Measurements from ENCODE around the gene CLMP. TPM values are rescaled to one million over a fixed set of nuclear protein-coding genes. Genes with fewer than 3 reads are reported as not detected.

The CLMP gene
- total and polyA plus RNA-seq, 9 of the 15 experiments (the other 6 are each of a cell fraction or from before 2014, with no cell fraction given): 0.02 to 0.15 (median 0.03) TPM; not detected in 6

GRCh38 chr11:123100379-123101085, 94.5 kb downstream of the CLMP start:
- Histone ChIP-seq H3K4me1 (replicated peaks in 1 of 2; ENCODE audit: control insufficient read depth in 2 of 2, insufficient read depth in 2 of 2, low read length in 2 of 2) (no peaks in the 10 kb centered on the region), H3K9me3 (replicated peaks; ENCODE audit: control insufficient read depth, insufficient read depth, low read depth, low read length) (no peaks in the 10 kb centered on the region), H3K27me3 (ENCODE audit: control insufficient read depth in 2 of 2, insufficient read depth in 2 of 2, low read length in 2 of 2) (peaks cover 24 to 65% of the 10 kb centered on the region in 2 experiments), H3K79me2 (ENCODE audit: control insufficient read depth, insufficient read depth, low read length) (no peaks in the 10 kb centered on the region), H3K9ac (ENCODE audit: insufficient read depth in 1 of 2, low read depth in 2 of 2, low read length in 2 of 2) (no peak overlapping the region), H3K9me1 (ENCODE audit: control insufficient read depth, insufficient read depth, low read length) (no peaks in the 10 kb centered on the region), H3K27ac (ENCODE audit: extremely low read depth, low read depth, low read length) (no peak overlapping the region), H2AFZ (ENCODE audit: low read depth, low read length) (no peak overlapping the region), H3K36me3 (ENCODE audit: control insufficient read depth, insufficient read depth, low read length) (no peaks in the 10 kb centered on the region), H4K20me1 (replicated peaks; ENCODE audit: control insufficient read depth, insufficient read depth, low read length) (no peaks in the 10 kb centered on the region), H3K4me2 (ENCODE audit: insufficient read depth, low read length) (no peak overlapping the region), H3K4me3 (no peak overlapping the region)
- ChIA-PET CTCF (ENCODE audit: low intra/inter-chr PET ratio) (interaction anchor here (1.1 kb wide), 1 partner anchor 12 kb away, joined by 3 read pairs; no protein-coding TSS in a partner anchor), POLR2A (no interaction called here)
- TF ChIP-seq ZKSCAN1 (IDR thresholded peaks at IDR 0.05; ENCODE audit: low read depth, low read length) (no peak), MYBL2 (IDR thresholded peaks at IDR 0.05; ENCODE audit: low read depth) (no peak), MYBL2 (CRISPR knock-in tag; IDR thresholded peaks at IDR 0.05; ENCODE audit: borderline replicate concordance) (no peak), ZNF699 (CRISPR knock-in tag; IDR thresholded peaks at IDR 0.05; ENCODE audit: insufficient replicate concordance) (no peak), ZBTB2 (IDR thresholded peaks at IDR 0.05) (no peak)
- WGBS (ENCODE audit: insufficient coverage, low coverage, missing lambda C conversion rate): 0% methylated on average over 5 of the region's 7 CpGs
- in situ Hi-C loops (cut with MboI): loop anchor here (25.0 kb wide), 1 partner anchor 387 kb away; no protein-coding TSS in a partner anchor
- intact Hi-C loops (cut with micrococcal nuclease): no loop called here
- DNase-seq (ENCODE audit: extremely low read depth in 1 of 4, low spot score in 3 of 4) (no peak), FAIRE-seq (no peak), ATAC-seq (no peak)
- no TSS peak for BruUV-seq (replicated peaks)

Measured in K562 (cell line).